SW 1271 (cell line): ENCODE measurements around the gene C16orf92.
A peak's percentile ranks its signal among the peaks of the same experiment; 100 is the strongest.

ENCODE experiments used
- DNase-seq, 2 experiments: peaks; one replicate each; lab custom pipeline; 2025; lab: John Stamatoyannopoulos, UW

The C16orf92 gene

GRCh38 chr16:30022887-30023286 is at the start of gene C16orf92:
C16orf92 (plus strand) TSS chr16:30023198; CDS start chr16:30023341, 143 bp downstream.
- DNase-seq: no peak

GRCh38 chr16:29973384-29974246 is 49.4 kb upstream of the C16orf92 start, which contains the start of gene TAOK2:
TAOK2 (plus strand) TSS chr16:29973868; CDS start chr16:29977773, 3,905 bp downstream.
- DNase-seq: peak; percentile 96 to 98

- no peak for DNase-seq
These were observed 48.5 kb upstream of the C16orf92 start for GRCh38 chr16:29974291-29975133.

GRCh38 chr16:29975134-29975538 is 47.9 kb upstream of the C16orf92 start:
- DNase-seq: no peak

- DNase-seq: no peak
These were observed 47.0 kb upstream of the C16orf92 start for GRCh38 chr16:29975811-29976511.

- DNase-seq: no peak
These were observed 45.8 kb upstream of the C16orf92 start for GRCh38 chr16:29977063-29977825.

GRCh38 chr16:29978081-29978480 is 44.9 kb upstream of the C16orf92 start:
- DNase-seq: no peak

- no peak for DNase-seq
These were observed 44.3 kb upstream of the C16orf92 start for GRCh38 chr16:29978564-29979270.

- DNase-seq: no peak
These were observed 40.2 kb upstream of the C16orf92 start for GRCh38 chr16:29982560-29983419.

- DNase-seq: no peak
These were observed 39.4 kb upstream of the C16orf92 start for GRCh38 chr16:29983420-29984136.

- no peak for DNase-seq
These were observed 38.7 kb upstream of the C16orf92 start for GRCh38 chr16:29984137-29984763.

GRCh38 chr16:29984764-29985147 is 38.2 kb upstream of the C16orf92 start:
- DNase-seq: no peak

- DNase-seq: no peak
These were observed 37.7 kb upstream of the C16orf92 start for GRCh38 chr16:29985271-29985811.

- no peak for DNase-seq
These were observed 36.8 kb upstream of the C16orf92 start for GRCh38 chr16:29986231-29986630.

- no peak for DNase-seq
These were observed 36.1 kb upstream of the C16orf92 start for GRCh38 chr16:29986931-29987330.

GRCh38 chr16:29987371-29988085 is 35.5 kb upstream of the C16orf92 start:
- no peak for DNase-seq

- no peak for DNase-seq
These were observed 34.5 kb upstream of the C16orf92 start for GRCh38 chr16:29988346-29989075.
